ENCODE data around the gene TRA2A.
A peak's percentile ranks its signal among the peaks of the same experiment; 100 is the strongest.
"Not testable (repeated sequence)": the region's sequence is repeated elsewhere in the genome, so short reads cannot be mapped to it uniquely, and the experiment has no call there.

TRA2A gene

DNA sequence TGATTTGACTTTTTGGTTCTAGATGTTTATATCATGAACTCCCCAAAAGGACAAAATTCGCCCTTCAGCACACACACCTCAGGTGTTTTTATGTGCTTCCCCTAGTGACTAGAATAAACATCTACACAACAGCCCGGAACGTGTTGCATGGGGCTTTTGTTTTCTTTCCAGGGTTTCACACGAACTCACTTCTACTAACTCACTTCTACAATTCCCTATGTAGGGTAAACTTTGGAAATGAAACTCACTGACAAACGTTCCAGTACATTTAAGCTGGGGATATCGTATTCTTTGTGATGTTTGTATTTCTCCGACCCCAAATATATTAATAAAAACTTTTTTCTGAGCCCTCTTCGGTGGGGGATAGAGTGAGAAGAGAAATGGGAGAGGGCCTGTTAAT is 1.4 kb downstream of the TRA2A start:
- TF ChIP-seq, protein P1, sequence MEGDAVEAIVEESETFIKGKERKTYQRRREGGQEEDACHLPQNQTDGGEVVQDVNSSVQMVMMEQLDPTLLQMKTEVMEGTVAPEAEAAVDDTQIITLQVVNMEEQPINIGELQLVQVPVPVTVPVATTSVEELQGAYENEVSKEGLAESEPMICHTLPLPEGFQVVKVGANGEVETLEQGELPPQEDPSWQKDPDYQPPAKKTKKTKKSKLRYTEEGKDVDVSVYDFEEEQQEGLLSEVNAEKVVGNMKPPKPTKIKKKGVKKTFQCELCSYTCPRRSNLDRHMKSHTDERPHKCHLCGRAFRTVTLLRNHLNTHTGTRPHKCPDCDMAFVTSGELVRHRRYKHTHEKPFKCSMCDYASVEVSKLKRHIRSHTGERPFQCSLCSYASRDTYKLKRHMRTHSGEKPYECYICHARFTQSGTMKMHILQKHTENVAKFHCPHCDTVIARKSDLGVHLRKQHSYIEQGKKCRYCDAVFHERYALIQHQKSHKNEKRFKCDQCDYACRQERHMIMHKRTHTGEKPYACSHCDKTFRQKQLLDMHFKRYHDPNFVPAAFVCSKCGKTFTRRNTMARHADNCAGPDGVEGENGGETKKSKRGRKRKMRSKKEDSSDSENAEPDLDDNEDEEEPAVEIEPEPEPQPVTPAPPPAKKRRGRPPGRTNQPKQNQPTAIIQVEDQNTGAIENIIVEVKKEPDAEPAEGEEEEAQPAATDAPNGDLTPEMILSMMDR (IDR thresholded peaks at IDR 0.05; ENCODE audit: poor library complexity, severe bottlenecking), result peak; percentile 12
- DNase-seq (ENCODE audit: low spot score) (no peak), ATAC-seq (ENCODE audit: low read depth) (peak; percentile 22; the same call in 1 of the 3 replicates)
- peaks cover 39% of the 10 kb centered on the region for H3K4me1 ChIP-seq (ENCODE audit: insufficient read depth, poor library complexity, severe bottlenecking)
- peak overlapping the region; percentile 76 for H3K27ac ChIP-seq (ENCODE audit: poor library complexity, severe bottlenecking)
- peaks cover 48% of the 10 kb centered on the region for H3K36me3 ChIP-seq (ENCODE audit: low read depth)
- H3K9me3 ChIP-seq (ENCODE audit: severe bottlenecking), result no peaks in the 10 kb centered on the region
- no peaks in the 10 kb centered on the region for H3K27me3 ChIP-seq (ENCODE audit: insufficient read depth, poor library complexity, severe bottlenecking)
- H3K4me3 ChIP-seq (ENCODE audit: severe bottlenecking), result peak overlapping the region; percentile 94

GRCh38 chr7:23529262-23529859 is 2.4 kb downstream of the TRA2A start:
- H3K27me3 ChIP-seq (ENCODE audit: insufficient read depth, poor library complexity, severe bottlenecking), result no peaks in the 10 kb centered on the region
- H3K36me3 ChIP-seq (ENCODE audit: low read depth), result peaks cover 54% of the 10 kb centered on the region
- peak overlapping the region; percentile 94 for H3K4me3 ChIP-seq (ENCODE audit: severe bottlenecking)
- TF ChIP-seq, protein P1 (IDR thresholded peaks at IDR 0.05; ENCODE audit: poor library complexity, severe bottlenecking), result no peak
- no peak overlapping the region for H3K27ac ChIP-seq (ENCODE audit: poor library complexity, severe bottlenecking)
- no peak for ATAC-seq (ENCODE audit: low read depth)
- peaks cover 39% of the 10 kb centered on the region for H3K4me1 ChIP-seq (ENCODE audit: insufficient read depth, poor library complexity, severe bottlenecking)
- no peak for DNase-seq (ENCODE audit: low spot score)
- H3K9me3 ChIP-seq (ENCODE audit: severe bottlenecking), result no peaks in the 10 kb centered on the region

DNA sequence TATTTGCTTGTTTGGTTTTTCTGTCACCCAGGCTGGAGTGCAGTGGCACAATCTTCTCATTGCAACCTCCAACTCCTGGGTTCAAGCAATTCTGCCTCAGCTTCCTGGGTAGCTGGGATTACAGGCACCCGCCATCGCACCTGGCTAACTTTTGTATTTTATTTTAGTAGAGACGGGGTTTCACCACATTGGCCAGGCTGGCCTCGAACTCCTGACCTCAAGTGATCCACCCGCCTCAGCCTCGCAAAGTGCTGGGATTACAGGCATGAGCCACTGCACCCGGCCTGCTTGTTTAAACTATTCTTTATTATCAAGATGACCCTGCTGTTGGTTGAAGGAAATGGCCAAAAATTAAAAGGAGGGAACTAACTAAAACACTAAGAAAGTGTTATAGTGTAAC is 6.2 kb downstream of the TRA2A start:
- H3K4me3 ChIP-seq (ENCODE audit: severe bottlenecking); DNase-seq (ENCODE audit: low spot score); H3K27ac ChIP-seq (ENCODE audit: poor library complexity, severe bottlenecking); H3K9me3 ChIP-seq (ENCODE audit: severe bottlenecking); ATAC-seq (ENCODE audit: low read depth); H3K27me3 ChIP-seq (ENCODE audit: insufficient read depth, poor library complexity, severe bottlenecking): not testable (repeated sequence)
- Histone ChIP-seq H3K36me3 (ENCODE audit: low read depth) (peaks cover 80% of the 10 kb centered on the region), H3K4me1 (ENCODE audit: insufficient read depth, poor library complexity, severe bottlenecking) (peaks cover 35% of the 10 kb centered on the region)

- ATAC-seq (ENCODE audit: low read depth) (no peak), DNase-seq (ENCODE audit: low spot score) (no peak)
- Histone ChIP-seq H3K4me3 (ENCODE audit: severe bottlenecking) (no peak overlapping the region), H3K27ac (ENCODE audit: poor library complexity, severe bottlenecking) (no peak overlapping the region), H3K27me3 (ENCODE audit: insufficient read depth, poor library complexity, severe bottlenecking) (no peaks in the 10 kb centered on the region), H3K36me3 (ENCODE audit: low read depth) (peaks cover 80% of the 10 kb centered on the region), H3K4me1 (ENCODE audit: insufficient read depth, poor library complexity, severe bottlenecking) (peaks cover 29% of the 10 kb centered on the region), H3K9me3 (ENCODE audit: severe bottlenecking) (no peaks in the 10 kb centered on the region)
- TF ChIP-seq, protein P1 (IDR thresholded peaks at IDR 0.05; ENCODE audit: poor library complexity, severe bottlenecking), result no peak
Measured at GRCh38 chr7:23524473-23524872, 7.3 kb downstream of the TRA2A start.

DNA sequence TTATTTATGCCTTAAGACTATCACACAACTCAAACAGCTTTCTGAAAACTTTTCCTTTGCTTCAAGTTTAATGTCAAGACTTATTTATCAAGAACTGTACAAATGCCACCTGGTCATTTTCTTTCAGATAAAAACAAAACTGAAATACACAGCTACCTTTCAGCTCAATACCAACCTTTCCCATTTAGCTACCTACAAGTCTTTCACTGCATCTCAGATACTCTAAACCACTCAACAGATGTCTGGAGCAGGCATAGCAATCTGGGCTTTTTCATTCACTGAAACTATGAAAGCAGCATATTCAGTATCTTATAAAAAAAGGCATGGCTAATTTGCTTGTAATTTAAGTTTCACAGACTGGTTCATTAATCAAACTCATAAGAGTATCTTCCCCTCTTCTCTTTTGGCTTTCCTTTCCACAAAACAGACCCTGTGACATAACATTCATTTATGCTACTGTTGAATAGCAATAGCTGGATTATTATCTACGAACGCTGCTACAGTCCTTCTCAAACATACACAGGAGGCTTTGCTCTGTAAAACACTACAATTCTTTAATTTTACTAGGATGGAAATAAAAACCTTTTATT is 8.2 kb downstream of the TRA2A start:
- Histone ChIP-seq H3K4me1 (ENCODE audit: insufficient read depth, poor library complexity, severe bottlenecking) (peaks cover 20% of the 10 kb centered on the region), H3K9me3 (ENCODE audit: severe bottlenecking) (no peaks in the 10 kb centered on the region), H3K4me3 (ENCODE audit: severe bottlenecking) (no peak overlapping the region), H3K27ac (ENCODE audit: poor library complexity, severe bottlenecking) (no peak overlapping the region), H3K27me3 (ENCODE audit: insufficient read depth, poor library complexity, severe bottlenecking) (no peaks in the 10 kb centered on the region), H3K36me3 (ENCODE audit: low read depth) (peaks cover 80% of the 10 kb centered on the region)
- DNase-seq (ENCODE audit: low spot score) (no peak), ATAC-seq (ENCODE audit: low read depth) (no peak)
- TF ChIP-seq, protein P1 (IDR thresholded peaks at IDR 0.05; ENCODE audit: poor library complexity, severe bottlenecking), result no peak
